ENCODE measurements around the gene RAPGEF1. TPM values are rescaled to one million over a fixed set of nuclear protein-coding genes. Genes with fewer than 3 reads are reported as not detected.

RAPGEF1 gene
- total and polyA plus RNA-seq, 2 of the 13 experiments (the other 11 are each of a cell fraction or from before 2014, with no cell fraction given) = 21.2 to 38.9 TPM

DNA sequence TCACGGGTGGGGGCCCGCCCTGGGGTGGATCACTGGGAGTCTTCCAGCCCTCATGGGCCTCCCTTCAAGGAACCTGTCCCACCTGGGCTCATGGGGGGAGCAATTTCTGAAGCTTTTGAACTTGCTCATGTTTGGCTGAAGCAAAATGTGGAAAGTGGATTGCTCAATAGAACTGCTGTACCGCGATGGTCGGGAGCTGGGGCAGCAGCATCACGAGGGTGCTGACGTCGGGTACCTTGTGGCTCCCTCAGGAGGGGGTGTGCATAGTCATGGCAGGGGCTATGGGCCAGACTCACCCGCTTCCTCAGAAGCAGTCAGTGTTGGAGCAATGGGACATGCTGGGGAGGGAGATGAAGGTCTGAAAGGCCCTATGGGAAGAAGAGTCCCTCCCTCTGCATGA is 136.7 kb downstream of the RAPGEF1 start (continued):
- TF ChIP-seq ZHX2 (IDR thresholded peaks at IDR 0.05; ENCODE audit: low read depth) (no peak), ZHX2 (CRISPR knock-in tag; IDR thresholded peaks at IDR 0.05; ENCODE audit: borderline replicate concordance) (no peak), ZNF12 (CRISPR knock-in tag; IDR thresholded peaks at IDR 0.05) (no peak), KDM2A (CRISPR knock-in tag; IDR thresholded peaks at IDR 0.05; ENCODE audit: borderline replicate concordance, low read depth) (no peak), IKZF4 (CRISPR knock-in tag; IDR thresholded peaks at IDR 0.05; ENCODE audit: borderline replicate concordance, low read depth, not compliant biosample characterization) (no peak), ZNF639 (CRISPR knock-in tag; conservative IDR thresholded peaks at IDR 0.05) (no peak), ZNF570 (CRISPR knock-in tag; IDR thresholded peaks at IDR 0.05; ENCODE audit: borderline replicate concordance) (no peak), NR2F6 (IDR thresholded peaks at IDR 0.05) (no peak), NR2F6 (CRISPR knock-in tag; IDR thresholded peaks at IDR 0.05) (no peak), ZNF644 (CRISPR knock-in tag; IDR thresholded peaks at IDR 0.05; ENCODE audit: low read depth) (no peak), SRSF9 (IDR thresholded peaks at IDR 0.05; ENCODE audit: borderline replicate concordance, insufficient read depth, low read depth, low read length, poor library complexity, severe bottlenecking) (no peak), NR1H2 (CRISPR knock-in tag; IDR thresholded peaks at IDR 0.05; ENCODE audit: borderline replicate concordance, low read depth) (no peak), ZFP82 (CRISPR knock-in tag; IDR thresholded peaks at IDR 0.05; ENCODE audit: borderline replicate concordance) (no peak), NFIC (IDR thresholded peaks at IDR 0.05; ENCODE audit: low read length) (no peak), ZNF230 (CRISPR knock-in tag; IDR thresholded peaks at IDR 0.05) (no peak), CEBPG (CRISPR knock-in tag; IDR thresholded peaks at IDR 0.05) (peak; percentile 51; the same call in 1 of the 2 replicates)
- TF ChIP-seq, protein P1, sequence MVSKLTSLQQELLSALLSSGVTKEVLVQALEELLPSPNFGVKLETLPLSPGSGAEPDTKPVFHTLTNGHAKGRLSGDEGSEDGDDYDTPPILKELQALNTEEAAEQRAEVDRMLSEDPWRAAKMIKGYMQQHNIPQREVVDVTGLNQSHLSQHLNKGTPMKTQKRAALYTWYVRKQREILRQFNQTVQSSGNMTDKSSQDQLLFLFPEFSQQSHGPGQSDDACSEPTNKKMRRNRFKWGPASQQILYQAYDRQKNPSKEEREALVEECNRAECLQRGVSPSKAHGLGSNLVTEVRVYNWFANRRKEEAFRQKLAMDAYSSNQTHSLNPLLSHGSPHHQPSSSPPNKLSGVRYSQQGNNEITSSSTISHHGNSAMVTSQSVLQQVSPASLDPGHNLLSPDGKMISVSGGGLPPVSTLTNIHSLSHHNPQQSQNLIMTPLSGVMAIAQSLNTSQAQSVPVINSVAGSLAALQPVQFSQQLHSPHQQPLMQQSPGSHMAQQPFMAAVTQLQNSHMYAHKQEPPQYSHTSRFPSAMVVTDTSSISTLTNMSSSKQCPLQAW (CRISPR knock-in tag; IDR thresholded peaks at IDR 0.05) = no peak
- TF ChIP-seq, protein P2, sequence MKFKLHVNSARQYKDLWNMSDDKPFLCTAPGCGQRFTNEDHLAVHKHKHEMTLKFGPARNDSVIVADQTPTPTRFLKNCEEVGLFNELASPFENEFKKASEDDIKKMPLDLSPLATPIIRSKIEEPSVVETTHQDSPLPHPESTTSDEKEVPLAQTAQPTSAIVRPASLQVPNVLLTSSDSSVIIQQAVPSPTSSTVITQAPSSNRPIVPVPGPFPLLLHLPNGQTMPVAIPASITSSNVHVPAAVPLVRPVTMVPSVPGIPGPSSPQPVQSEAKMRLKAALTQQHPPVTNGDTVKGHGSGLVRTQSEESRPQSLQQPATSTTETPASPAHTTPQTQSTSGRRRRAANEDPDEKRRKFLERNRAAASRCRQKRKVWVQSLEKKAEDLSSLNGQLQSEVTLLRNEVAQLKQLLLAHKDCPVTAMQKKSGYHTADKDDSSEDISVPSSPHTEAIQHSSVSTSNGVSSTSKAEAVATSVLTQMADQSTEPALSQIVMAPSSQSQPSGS (CRISPR knock-in tag; IDR thresholded peaks at IDR 0.05) = no peak
- TF ChIP-seq, protein P3, sequence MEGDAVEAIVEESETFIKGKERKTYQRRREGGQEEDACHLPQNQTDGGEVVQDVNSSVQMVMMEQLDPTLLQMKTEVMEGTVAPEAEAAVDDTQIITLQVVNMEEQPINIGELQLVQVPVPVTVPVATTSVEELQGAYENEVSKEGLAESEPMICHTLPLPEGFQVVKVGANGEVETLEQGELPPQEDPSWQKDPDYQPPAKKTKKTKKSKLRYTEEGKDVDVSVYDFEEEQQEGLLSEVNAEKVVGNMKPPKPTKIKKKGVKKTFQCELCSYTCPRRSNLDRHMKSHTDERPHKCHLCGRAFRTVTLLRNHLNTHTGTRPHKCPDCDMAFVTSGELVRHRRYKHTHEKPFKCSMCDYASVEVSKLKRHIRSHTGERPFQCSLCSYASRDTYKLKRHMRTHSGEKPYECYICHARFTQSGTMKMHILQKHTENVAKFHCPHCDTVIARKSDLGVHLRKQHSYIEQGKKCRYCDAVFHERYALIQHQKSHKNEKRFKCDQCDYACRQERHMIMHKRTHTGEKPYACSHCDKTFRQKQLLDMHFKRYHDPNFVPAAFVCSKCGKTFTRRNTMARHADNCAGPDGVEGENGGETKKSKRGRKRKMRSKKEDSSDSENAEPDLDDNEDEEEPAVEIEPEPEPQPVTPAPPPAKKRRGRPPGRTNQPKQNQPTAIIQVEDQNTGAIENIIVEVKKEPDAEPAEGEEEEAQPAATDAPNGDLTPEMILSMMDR (CRISPR knock-in tag; IDR thresholded peaks at IDR 0.05) = no peak
